Suprapubic skin (tissue), 4 donors: ENCODE results near the gene AHSP. TPM values are rescaled to one million over a fixed set of nuclear protein-coding genes. Genes with fewer than 3 reads are reported as not detected.

Source experiments
- DNase-seq, 2 donors: peaks; one replicate each; pipeline ENCODE4 v3.0.0-alpha.2; 2019; ENCODE audit warnings: low spot score in 2 of 2
- H3K27ac ChIP-seq: fragments of 200-600 bp; sonication (generic); one replicate; pipeline ENCODE4 v1.5.1; 2019
- H3K27me3 ChIP-seq: fragments of 200-600 bp; sonication (generic); one replicate; pipeline ENCODE4 v1.5.1; 2019
- H3K36me3 ChIP-seq: fragments of 200-600 bp; sonication (generic); one replicate; pipeline ENCODE4 v1.5.1; 2019
- H3K4me1 ChIP-seq: fragments of 200-600 bp; sonication (generic); one replicate; pipeline ENCODE4 v1.5.1; 2019
- H3K4me3 ChIP-seq: fragments of 200-600 bp; sonication (generic); one replicate; pipeline ENCODE4 v1.5.1; 2019; ENCODE audit warnings: mild to moderate bottlenecking
- H3K9me3 ChIP-seq: fragments of 200-600 bp; sonication (generic); one replicate; pipeline ENCODE4 v1.5.1; 2019
- EP300 ChIP-seq: sonication (generic); formaldehyde crosslinking; IDR thresholded peaks from one replicate; pipeline ENCODE4 v1.6.1; 2017; ENCODE audit warnings: antibody characterized with exemption
- POLR2A ChIP-seq, 2 donors: fragments of 450-650 bp; IDR thresholded peaks; one replicate each; pipeline ENCODE4 v1.6.1; 2017; ENCODE audit warnings: antibody characterized with exemption in 2 of 2, mild to moderate bottlenecking in 2 of 2, moderate library complexity in 2 of 2
- POLR2AphosphoS5 ChIP-seq, 3 donors: sonication (generic); formaldehyde crosslinking; IDR thresholded peaks; one replicate each; pipeline ENCODE4 v1.6.1; 2017; ENCODE audit warnings: antibody characterized with exemption in 3 of 3
- WGBS: methylation state at CpG from one replicate; pipeline ENCODE4 v1.1.5; 2018; 5-methylcytosine and 5-hydroxymethylcytosine counted together
- total RNA-seq, 4 donors: library from RNA; depleted of rRNA; stranded (reverse); fragments of >200 nt; gene quantifications; one replicate each; pipeline ENCODE4 v1.1.0, GENCODE V29; 2016
- TF ChIP-seq, protein P1 (sequence below), 2 donors: fragments of 200-600 bp in 1 of 2; fragments of 450-650 bp in 1 of 2; sonication (generic) in 1 of 2; IDR thresholded peaks; one replicate each; pipeline ENCODE4 v1.5.1; 2016 to 2019; ENCODE audit warnings: antibody characterized with exemption in 2 of 2, mild to moderate bottlenecking in 1 of 2, moderate library complexity in 1 of 2

AHSP gene
- total RNA-seq, 4 donors from 2014 or later: not detected

- peaks cover 26% of the 10 kb centered on the region for H3K27me3 ChIP-seq
- no peaks in the 10 kb centered on the region for H3K36me3 ChIP-seq
- peak overlapping the region; percentile 50 for H3K4me3 ChIP-seq
- DNase-seq: no peak
- no peak for TF ChIP-seq EP300
- TF ChIP-seq POLR2A (IDR thresholded peaks at IDR 0.05): no peak
- TF ChIP-seq POLR2AphosphoS5 (IDR thresholded peaks at IDR 0.05): no peak
- TF ChIP-seq, protein P1, sequence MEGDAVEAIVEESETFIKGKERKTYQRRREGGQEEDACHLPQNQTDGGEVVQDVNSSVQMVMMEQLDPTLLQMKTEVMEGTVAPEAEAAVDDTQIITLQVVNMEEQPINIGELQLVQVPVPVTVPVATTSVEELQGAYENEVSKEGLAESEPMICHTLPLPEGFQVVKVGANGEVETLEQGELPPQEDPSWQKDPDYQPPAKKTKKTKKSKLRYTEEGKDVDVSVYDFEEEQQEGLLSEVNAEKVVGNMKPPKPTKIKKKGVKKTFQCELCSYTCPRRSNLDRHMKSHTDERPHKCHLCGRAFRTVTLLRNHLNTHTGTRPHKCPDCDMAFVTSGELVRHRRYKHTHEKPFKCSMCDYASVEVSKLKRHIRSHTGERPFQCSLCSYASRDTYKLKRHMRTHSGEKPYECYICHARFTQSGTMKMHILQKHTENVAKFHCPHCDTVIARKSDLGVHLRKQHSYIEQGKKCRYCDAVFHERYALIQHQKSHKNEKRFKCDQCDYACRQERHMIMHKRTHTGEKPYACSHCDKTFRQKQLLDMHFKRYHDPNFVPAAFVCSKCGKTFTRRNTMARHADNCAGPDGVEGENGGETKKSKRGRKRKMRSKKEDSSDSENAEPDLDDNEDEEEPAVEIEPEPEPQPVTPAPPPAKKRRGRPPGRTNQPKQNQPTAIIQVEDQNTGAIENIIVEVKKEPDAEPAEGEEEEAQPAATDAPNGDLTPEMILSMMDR (IDR thresholded peaks at IDR 0.05): no peak
- H3K4me1 ChIP-seq: peaks cover 18% of the 10 kb centered on the region
- WGBS: 43% methylated on average over 11 of the region's 11 CpGs
- no peaks in the 10 kb centered on the region for H3K9me3 ChIP-seq
- H3K27ac ChIP-seq: no peak overlapping the region
These were observed 915 bp downstream of the AHSP start for GRCh38 chr16:31528523-31529107.

- WGBS: 2% methylated on average over 37 of the region's 52 CpGs
- Histone ChIP-seq H3K4me1 (peaks cover 18% of the 10 kb centered on the region), H3K9me3 (no peaks in the 10 kb centered on the region), H3K36me3 (no peaks in the 10 kb centered on the region), H3K27me3 (peaks cover 28% of the 10 kb centered on the region), H3K4me3 (peak overlapping the region; percentile 50), H3K27ac (no peak overlapping the region)
- DNase-seq: no peak
- TF ChIP-seq EP300: no peak
- TF ChIP-seq, protein P1 (IDR thresholded peaks at IDR 0.05): no peak
- TF ChIP-seq POLR2A (IDR thresholded peaks at IDR 0.05): no peak
- no peak for TF ChIP-seq POLR2AphosphoS5 (IDR thresholded peaks at IDR 0.05)
These were observed 1.6 kb downstream of the AHSP start for GRCh38 chr16:31529108-31529936.

DNA sequence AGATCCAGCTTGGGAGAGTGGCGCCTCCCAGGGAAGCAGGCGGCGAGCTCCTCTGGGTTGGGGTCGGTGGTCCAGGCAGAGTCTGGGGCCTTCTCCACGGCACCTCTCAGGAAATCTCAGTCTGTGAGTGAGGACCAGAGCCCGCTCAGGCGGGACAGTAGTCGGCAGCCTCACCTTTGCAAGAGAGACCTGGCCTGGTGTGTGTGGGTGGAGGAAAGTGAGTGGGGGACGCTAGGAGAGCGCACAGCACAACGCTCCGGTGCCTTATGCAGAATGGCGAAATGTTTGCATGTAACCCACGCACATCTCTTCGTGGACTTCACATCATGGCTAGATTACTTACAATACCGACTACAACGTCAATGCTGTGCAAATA is 2.2 kb downstream of the AHSP start:
- peak overlapping the region; percentile 50 for H3K4me3 ChIP-seq
- peaks cover 32% of the 10 kb centered on the region for H3K27me3 ChIP-seq
- H3K4me1 ChIP-seq: peaks cover 18% of the 10 kb centered on the region
- H3K27ac ChIP-seq: no peak overlapping the region
- H3K36me3 ChIP-seq: no peaks in the 10 kb centered on the region
- no peak for TF ChIP-seq POLR2A (IDR thresholded peaks at IDR 0.05)
- no peaks in the 10 kb centered on the region for H3K9me3 ChIP-seq
- WGBS: 48% methylated on average over 12 of the region's 17 CpGs
- DNase-seq: no peak

DNA sequence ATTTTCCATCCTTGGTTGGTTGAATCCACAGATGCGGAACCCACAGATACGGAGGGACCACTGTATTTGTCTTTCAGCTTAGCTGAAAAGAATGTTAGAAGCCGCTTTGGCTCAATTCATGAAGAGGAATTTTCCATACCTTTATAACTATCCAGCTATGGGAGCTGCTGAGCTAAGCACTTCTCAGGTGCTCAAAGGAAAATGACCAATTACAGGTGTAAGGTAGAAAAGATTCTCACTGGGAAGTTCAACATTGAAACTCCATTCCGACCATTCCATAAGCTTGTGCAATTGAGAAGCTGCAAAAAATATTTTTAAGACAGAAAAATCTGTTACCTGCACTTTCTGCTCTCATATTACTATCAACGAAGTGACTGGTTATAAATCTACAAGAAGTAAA is 2.7 kb downstream of the AHSP start:
- Histone ChIP-seq H3K4me1 (peaks cover 18% of the 10 kb centered on the region), H3K9me3 (no peaks in the 10 kb centered on the region), H3K27me3 (peaks cover 34% of the 10 kb centered on the region), H3K36me3 (no peaks in the 10 kb centered on the region), H3K27ac (no peak overlapping the region), H3K4me3 (no peak overlapping the region)
- DNase-seq: no peak
- TF ChIP-seq POLR2AphosphoS5 (IDR thresholded peaks at IDR 0.05): no peak
- WGBS: 83% methylated on average over 5 of the region's 5 CpGs

GRCh38 chr16:31531096-31531495 is 3.4 kb downstream of the AHSP start:
- Histone ChIP-seq H3K4me3 (no peak overlapping the region), H3K27ac (no peak overlapping the region), H3K27me3 (peaks cover 35% of the 10 kb centered on the region), H3K9me3 (no peaks in the 10 kb centered on the region), H3K36me3 (no peaks in the 10 kb centered on the region), H3K4me1 (peaks cover 18% of the 10 kb centered on the region)
- DNase-seq: no peak
- WGBS: 100% methylated on average over 1 of the region's 1 CpG
- TF ChIP-seq POLR2A (IDR thresholded peaks at IDR 0.05) (no peak), EP300 (no peak), POLR2AphosphoS5 (IDR thresholded peaks at IDR 0.05) (no peak)
- TF ChIP-seq, protein P1 (IDR thresholded peaks at IDR 0.05): no peak

DNA sequence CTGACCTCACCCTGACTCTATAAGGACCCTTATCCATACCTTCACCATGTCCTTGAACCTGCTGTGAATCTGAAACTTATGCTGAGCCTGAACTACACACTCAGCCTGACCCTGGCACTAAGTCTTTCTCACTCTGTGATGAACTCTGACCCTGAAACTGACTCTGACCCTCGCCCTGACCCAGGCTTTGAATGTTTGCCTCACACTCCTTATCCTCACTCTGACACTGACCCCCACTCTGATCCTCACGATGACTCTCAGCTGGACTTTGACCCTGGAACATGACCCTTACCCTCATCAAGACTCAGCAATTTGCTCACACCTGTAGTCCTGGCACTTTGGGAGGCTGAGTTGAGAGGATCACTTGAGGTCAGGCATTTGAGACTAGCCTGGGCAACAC is 4.4 kb downstream of the AHSP start:
- 83% methylated on average over 2 of the region's 2 CpGs for WGBS
- Histone ChIP-seq H3K4me1 (peaks cover 19% of the 10 kb centered on the region), H3K27ac (no peak overlapping the region), H3K27me3 (peaks cover 37% of the 10 kb centered on the region), H3K9me3 (no peaks in the 10 kb centered on the region), H3K36me3 (no peaks in the 10 kb centered on the region), H3K4me3 (no peak overlapping the region)
- TF ChIP-seq, protein P1 (IDR thresholded peaks at IDR 0.05): no peak
- TF ChIP-seq POLR2AphosphoS5 (IDR thresholded peaks at IDR 0.05): no peak
- no peak for TF ChIP-seq EP300
- no peak for TF ChIP-seq POLR2A (IDR thresholded peaks at IDR 0.05)
- no peak for DNase-seq
